Endothelial cell of umbilical vein (primary cell): ENCODE measurements around the gene PPP1R9A. TPM values are rescaled to one million over a fixed set of nuclear protein-coding genes. Genes with fewer than 3 reads are reported as not detected.

Source experiments
- BruUV-seq: library from RNA; stranded (reverse); fragments of 400-500 nt; replicated peaks from 2 replicates; lab custom pipeline; 2021; lab: Mats Ljungman, UMichigan
- CTCF ChIA-PET: fragments of 300-600, 350-600 bp; sonication (Branson Sonifier 250); formaldehyde crosslinking; loops from one replicate; lab custom pipeline; 2021; ENCODE audit warnings: antibody characterized with exemption, inconsistent platforms; lab: Charles Lee
- POLR2A ChIA-PET: fragments of 300-600, 350-600 bp; sonication (Branson Sonifier 250); formaldehyde crosslinking; loops from one replicate; lab custom pipeline; 2021; ENCODE audit warnings: antibody characterized with exemption, inconsistent platforms; lab: Charles Lee
- DNase-seq: peaks from one replicate; pipeline ENCODE4 v3.0.0-alpha.2; 2011; ENCODE audit warnings: low read depth, low spot score
- FAIRE-seq: peaks from 2 replicates; lab custom pipeline; 2011; peaks lifted over from hg19 to GRCh38; lab: Jason Lieb, UNC
- H2AFZ ChIP-seq: 2 replicates; pipeline ENCODE4 v1.6.0; 2012; ENCODE audit warnings: low read depth, low read length, control low read depth, inconsistent platforms
- H3K27ac ChIP-seq: 2 replicates; pipeline ENCODE4 v1.5.1; 2011; ENCODE audit warnings: low read depth, mild to moderate bottlenecking, control low read depth, low read length, moderate library complexity; ENCODE audit not compliant: insufficient read depth
- H3K27me3 ChIP-seq, 2 experiments: 2 replicates each; pipeline versions ENCODE4 v1.6.0 to v1.6.1; 2011; ENCODE audit warnings: low read length in 2 of 2, mixed read lengths in 1 of 2; ENCODE audit not compliant: control insufficient read depth in 2 of 2, insufficient read depth in 2 of 2
- H3K36me3 ChIP-seq, 2 experiments: 2 replicates in 1 of 2; 3 replicates in 1 of 2; pipeline ENCODE4 v1.5.1; 2011; ENCODE audit warnings: low read length in 2 of 2, mild to moderate bottlenecking in 1 of 2, moderate library complexity in 1 of 2; ENCODE audit not compliant: control insufficient read depth in 2 of 2, insufficient read depth in 2 of 2; ENCODE audit errors: extremely low read depth in 1 of 2
- H3K4me1 ChIP-seq: 3 replicates; pipeline ENCODE4 v1.5.1; 2011; ENCODE audit warnings: mild to moderate bottlenecking, low read length; ENCODE audit not compliant: control insufficient read depth, insufficient read depth; ENCODE audit errors: extremely low read depth
- H3K4me2 ChIP-seq: 2 replicates; pipeline ENCODE4 v1.6.1; 2011; ENCODE audit warnings: low read length, control low read depth, mixed read lengths; ENCODE audit not compliant: insufficient read depth
- H3K4me3 ChIP-seq, 3 experiments: fragments of 200-600 bp in 1 of 3; sonication (generic), shearing (Covaris generic) in 1 of 3; replicated peaks in 1 of 3; 2 replicates each; pipeline ENCODE4 v1.5.1; 2011 to 2016; ENCODE audit warnings: control low read depth in 3 of 3, low read length in 3 of 3, mild to moderate bottlenecking in 2 of 3, inconsistent platforms in 1 of 3, low read depth in 1 of 3, moderate library complexity in 1 of 3; ENCODE audit not compliant: insufficient read depth in 1 of 3
- H3K79me2 ChIP-seq: 2 replicates; pipeline ENCODE4 v1.6.0; 2012; ENCODE audit warnings: low read length, inconsistent platforms; ENCODE audit not compliant: control insufficient read depth, insufficient read depth
- H3K9ac ChIP-seq: replicated peaks from 2 replicates; pipeline ENCODE3; 2011; ENCODE audit warnings: low read length, control low read depth; ENCODE audit not compliant: insufficient read depth; ENCODE audit errors: extremely low read depth
- H3K9me1 ChIP-seq: replicated peaks from 3 replicates; pipeline ENCODE4 v1.6.0; 2011; ENCODE audit warnings: mild to moderate bottlenecking, low read length; ENCODE audit not compliant: control insufficient read depth, insufficient read depth; ENCODE audit errors: extremely low read depth
- H3K9me3 ChIP-seq: replicated peaks from 2 replicates; pipeline ENCODE4 v1.5.1; 2012; ENCODE audit warnings: low read length, inconsistent platforms; ENCODE audit not compliant: control insufficient read depth, insufficient read depth
- H4K20me1 ChIP-seq: replicated peaks from 2 replicates; pipeline ENCODE3; 2011; ENCODE audit warnings: mild to moderate bottlenecking, low read length; ENCODE audit not compliant: control insufficient read depth, insufficient read depth; ENCODE audit errors: extremely low read depth
- EZH2 ChIP-seq: IDR thresholded peaks from 2 replicates; pipeline ENCODE4 v1.6.1; 2012; ENCODE audit warnings: borderline replicate concordance, low read depth, mild to moderate bottlenecking, moderate library complexity, low read length, inconsistent platforms; ENCODE audit not compliant: severe bottlenecking
- FOS ChIP-seq: IDR thresholded peaks from 2 replicates; pipeline ENCODE4 v1.6.1; 2011; ENCODE audit warnings: mild to moderate bottlenecking, low read length, moderate library complexity, borderline replicate concordance; ENCODE audit not compliant: insufficient read depth
- GATA2 ChIP-seq: IDR thresholded peaks from 2 replicates; pipeline ENCODE4 v1.7.0; 2011; ENCODE audit warnings: low read depth, mild to moderate bottlenecking, moderate library complexity, mixed read lengths, low read length; ENCODE audit not compliant: insufficient read length, insufficient read depth
- JUN ChIP-seq: IDR thresholded peaks from 2 replicates; pipeline ENCODE4 v1.6.1; 2011; ENCODE audit warnings: borderline replicate concordance, low read depth; ENCODE audit not compliant: insufficient read length, insufficient read depth
- MYC ChIP-seq: IDR thresholded peaks from one replicate; pipeline ENCODE4 v1.6.1; 2011; ENCODE audit warnings: mild to moderate bottlenecking, low read depth, low read length
- POLR2A ChIP-seq: IDR thresholded peaks from 2 replicates; pipeline ENCODE4 v1.6.1; 2012; ENCODE audit warnings: low read depth, mild to moderate bottlenecking, control low read depth, low read length
- dilution Hi-C: fragments of 300-500 bp; cut with MboI; formaldehyde crosslinking; loops from one replicate; pipeline ENCODE4 v1.15.0; 2019; ENCODE audit warnings: low sequenced_read_pairs; ENCODE audit not compliant: extremely low pct_ligation_motif_present
- intact Hi-C: fragments of 100-400 bp; cut with micrococcal nuclease; formaldehyde crosslinking; loops from one replicate; pipeline ENCODE4 v1.10.0; 2022
- polyA plus RNA-seq, 4 experiments: library from polyadenylated mRNA; depleted of rRNA in 3 of 4; stranded (reverse) in 3 of 4; unstranded in 1 of 4; fragments of >200 nt; gene quantifications; 2 replicates each; pipeline versions ENCODE4 v1.2.1 to v1.2.3, GENCODE V29; 2011 to 2012; ENCODE audit warnings: missing spikeins in 1 of 4
- total RNA-seq: library from RNA; stranded (reverse); gene quantifications from 2 replicates; pipeline ENCODE4 v1.2.3, GENCODE V29; 2021
- TF ChIP-seq, protein P1 (sequence below), 2 donors: IDR thresholded peaks; 1 replicate in 1 of 2; 2 replicates in 1 of 2; pipeline ENCODE4 v1.5.1; 2011; ENCODE audit warnings: low read length in 2 of 2, mild to moderate bottlenecking in 2 of 2, moderate library complexity in 2 of 2, control low read depth in 1 of 2, inconsistent platforms in 1 of 2, low read depth in 1 of 2; ENCODE audit not compliant: insufficient read depth in 1 of 2; ENCODE audit errors: extremely low read depth in 1 of 2
- TF ChIP-seq, protein P2 (sequence below): IDR thresholded peaks from 2 replicates; pipeline ENCODE4 v1.6.1; 2011; ENCODE audit not compliant: insufficient read depth, insufficient read length

PPP1R9A gene
- total and polyA plus RNA-seq, 2 donors (not counting 3 experiments of a cell fraction or from before 2014, with no cell fraction given): 0.50 to 3.0 TPM

DNA sequence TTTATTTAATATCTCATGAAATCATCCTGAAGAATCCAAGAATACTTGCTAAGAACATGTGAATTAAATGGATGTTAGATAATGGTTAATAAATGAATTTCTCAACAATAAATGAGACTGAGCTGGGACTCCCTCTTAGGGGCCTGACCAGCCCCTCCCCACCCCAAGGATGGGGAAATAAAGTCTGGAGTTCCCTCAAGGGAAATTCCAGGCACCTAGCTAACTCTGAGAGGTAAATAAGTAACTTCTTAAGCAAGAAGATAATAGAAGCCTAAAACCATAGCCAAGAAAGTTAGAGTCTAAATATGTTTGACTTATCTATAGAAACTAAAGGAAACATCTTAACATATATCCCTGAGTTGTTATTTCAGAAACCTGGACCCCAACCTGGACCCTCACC lies 32.2 kb upstream of the PPP1R9A start:
- H3K4me2 ChIP-seq: no peak overlapping the region
- dilution Hi-C loops: no loop called here
- H4K20me1 ChIP-seq: no peaks in the 10 kb centered on the region
- H3K27ac ChIP-seq: no peak overlapping the region
- no peaks in the 10 kb centered on the region for H3K36me3 ChIP-seq
- no TSS peak for BruUV-seq
- H3K4me3 ChIP-seq: no peak overlapping the region
- no peak for FAIRE-seq
- no peaks in the 10 kb centered on the region for H3K4me1 ChIP-seq
- DNase-seq: no peak
- H3K79me2 ChIP-seq: no peaks in the 10 kb centered on the region
- H3K9me1 ChIP-seq: no peaks in the 10 kb centered on the region
- H3K9me3 ChIP-seq: no peaks in the 10 kb centered on the region
- ChIA-PET CTCF (interaction anchor here (0.7 kb wide), 1 partner anchor 426 kb away, joined by 3 read pairs; no protein-coding TSS in a partner anchor), POLR2A (no interaction called here)
- H3K27me3 ChIP-seq: peaks cover 0 to 2% of the 10 kb centered on the region in 2 experiments
- TF ChIP-seq, protein P1, sequence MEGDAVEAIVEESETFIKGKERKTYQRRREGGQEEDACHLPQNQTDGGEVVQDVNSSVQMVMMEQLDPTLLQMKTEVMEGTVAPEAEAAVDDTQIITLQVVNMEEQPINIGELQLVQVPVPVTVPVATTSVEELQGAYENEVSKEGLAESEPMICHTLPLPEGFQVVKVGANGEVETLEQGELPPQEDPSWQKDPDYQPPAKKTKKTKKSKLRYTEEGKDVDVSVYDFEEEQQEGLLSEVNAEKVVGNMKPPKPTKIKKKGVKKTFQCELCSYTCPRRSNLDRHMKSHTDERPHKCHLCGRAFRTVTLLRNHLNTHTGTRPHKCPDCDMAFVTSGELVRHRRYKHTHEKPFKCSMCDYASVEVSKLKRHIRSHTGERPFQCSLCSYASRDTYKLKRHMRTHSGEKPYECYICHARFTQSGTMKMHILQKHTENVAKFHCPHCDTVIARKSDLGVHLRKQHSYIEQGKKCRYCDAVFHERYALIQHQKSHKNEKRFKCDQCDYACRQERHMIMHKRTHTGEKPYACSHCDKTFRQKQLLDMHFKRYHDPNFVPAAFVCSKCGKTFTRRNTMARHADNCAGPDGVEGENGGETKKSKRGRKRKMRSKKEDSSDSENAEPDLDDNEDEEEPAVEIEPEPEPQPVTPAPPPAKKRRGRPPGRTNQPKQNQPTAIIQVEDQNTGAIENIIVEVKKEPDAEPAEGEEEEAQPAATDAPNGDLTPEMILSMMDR (IDR thresholded peaks at IDR 0.05; ENCODE audit: extremely low read depth in 1 of 2, insufficient read depth in 1 of 2, low read depth in 1 of 2, low read length in 2 of 2): no peak
- no peak for TF ChIP-seq FOS
- no peak for TF ChIP-seq MYC
- TF ChIP-seq GATA2: no peak
- no peak for TF ChIP-seq JUN
- TF ChIP-seq POLR2A: no peak
- TF ChIP-seq, protein P2, sequence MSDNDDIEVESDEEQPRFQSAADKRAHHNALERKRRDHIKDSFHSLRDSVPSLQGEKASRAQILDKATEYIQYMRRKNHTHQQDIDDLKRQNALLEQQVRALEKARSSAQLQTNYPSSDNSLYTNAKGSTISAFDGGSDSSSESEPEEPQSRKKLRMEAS: no peak
- TF ChIP-seq EZH2: no peak
- intact Hi-C loops: no loop called here
- H2AFZ ChIP-seq: no peak overlapping the region
- no peak overlapping the region for H3K9ac ChIP-seq
